KMS-11 (cell line): ENCODE results near the gene RAD51B.

Source experiments
- H2AFZ ChIP-seq: fragments of 200-600 bp; sonication (generic); 2 replicates; pipeline ENCODE4 v1.6.1; 2016; ENCODE audit warnings: antibody characterized with exemption, mixed run types, low read depth
- H3K27ac ChIP-seq: fragments of 200-600 bp; sonication (generic); 2 replicates; pipeline ENCODE4 v1.6.1; 2016; ENCODE audit warnings: mild to moderate bottlenecking, mixed run types
- H3K27me3 ChIP-seq: fragments of 200-600 bp; sonication (generic); 2 replicates; pipeline ENCODE4 v1.6.1; 2017; ENCODE audit warnings: mild to moderate bottlenecking, low read depth, mixed run types, moderate library complexity; ENCODE audit not compliant: insufficient read depth
- H3K36me3 ChIP-seq: fragments of 200-600 bp; sonication (generic); 2 replicates; pipeline ENCODE4 v1.6.1; 2017; ENCODE audit warnings: mild to moderate bottlenecking, mixed run types; ENCODE audit not compliant: insufficient read depth
- H3K4me1 ChIP-seq: fragments of 200-600 bp; sonication (generic); 2 replicates; pipeline ENCODE4 v1.6.1; 2016; ENCODE audit warnings: mild to moderate bottlenecking, low read depth, mixed run types; ENCODE audit not compliant: poor library complexity, severe bottlenecking
- H3K4me2 ChIP-seq: fragments of 200-600 bp; sonication (generic); 2 replicates; pipeline ENCODE4 v1.7.0; 2016; ENCODE audit warnings: mild to moderate bottlenecking, mixed run types
- H3K4me3 ChIP-seq: fragments of 200-600 bp; sonication (generic); IDR thresholded peaks from 2 replicates; pipeline ENCODE4 v1.6.1; 2017; ENCODE audit warnings: low read depth, low read length, mixed read lengths; ENCODE audit not compliant: insufficient read depth
- H3K79me2 ChIP-seq: fragments of 200-600 bp; sonication (generic); 2 replicates; pipeline ENCODE4 v1.6.1; 2016; ENCODE audit warnings: low read depth, mixed run types; ENCODE audit not compliant: insufficient read depth
- H3K9ac ChIP-seq: fragments of 200-600 bp; sonication (generic); 2 replicates; pipeline ENCODE4 v1.6.1; 2016; ENCODE audit warnings: mild to moderate bottlenecking, mixed run types
- H4K20me1 ChIP-seq: fragments of 200-600 bp; sonication (generic); 2 replicates; pipeline ENCODE4 v1.6.1; 2016; ENCODE audit warnings: mild to moderate bottlenecking, mixed run types; ENCODE audit not compliant: insufficient read depth
- TF ChIP-seq, protein P1 (sequence below): fragments of 200-600 bp; sonication (generic); conservative IDR thresholded peaks from 2 replicates; pipeline ENCODE4 v1.6.1; 2017; ENCODE audit warnings: low read depth, mild to moderate bottlenecking, antibody characterized with exemption, low read length, moderate library complexity, mixed read lengths

Gene RAD51B

DNA sequence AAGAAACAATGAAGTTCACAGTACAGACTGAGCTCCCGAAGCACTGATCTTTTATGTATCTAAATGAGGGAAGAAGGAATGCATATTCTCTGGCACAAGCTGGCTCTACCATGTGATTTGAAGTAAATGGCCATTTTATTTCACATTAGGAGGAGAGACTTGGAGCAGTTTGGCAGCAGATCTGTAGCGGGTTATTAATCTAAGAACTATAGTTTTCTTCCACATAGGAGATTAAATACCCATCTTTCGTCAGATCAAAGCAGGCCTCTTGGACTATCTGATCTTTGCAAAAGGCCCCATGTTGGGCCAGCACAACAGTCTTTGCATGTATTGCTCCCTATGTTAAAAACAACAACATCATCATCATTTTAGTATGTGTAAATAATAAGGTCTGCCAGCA, 495.5 kb downstream of the RAD51B start:
- H3K27ac ChIP-seq = no peak overlapping the region
- TF ChIP-seq, protein P1, sequence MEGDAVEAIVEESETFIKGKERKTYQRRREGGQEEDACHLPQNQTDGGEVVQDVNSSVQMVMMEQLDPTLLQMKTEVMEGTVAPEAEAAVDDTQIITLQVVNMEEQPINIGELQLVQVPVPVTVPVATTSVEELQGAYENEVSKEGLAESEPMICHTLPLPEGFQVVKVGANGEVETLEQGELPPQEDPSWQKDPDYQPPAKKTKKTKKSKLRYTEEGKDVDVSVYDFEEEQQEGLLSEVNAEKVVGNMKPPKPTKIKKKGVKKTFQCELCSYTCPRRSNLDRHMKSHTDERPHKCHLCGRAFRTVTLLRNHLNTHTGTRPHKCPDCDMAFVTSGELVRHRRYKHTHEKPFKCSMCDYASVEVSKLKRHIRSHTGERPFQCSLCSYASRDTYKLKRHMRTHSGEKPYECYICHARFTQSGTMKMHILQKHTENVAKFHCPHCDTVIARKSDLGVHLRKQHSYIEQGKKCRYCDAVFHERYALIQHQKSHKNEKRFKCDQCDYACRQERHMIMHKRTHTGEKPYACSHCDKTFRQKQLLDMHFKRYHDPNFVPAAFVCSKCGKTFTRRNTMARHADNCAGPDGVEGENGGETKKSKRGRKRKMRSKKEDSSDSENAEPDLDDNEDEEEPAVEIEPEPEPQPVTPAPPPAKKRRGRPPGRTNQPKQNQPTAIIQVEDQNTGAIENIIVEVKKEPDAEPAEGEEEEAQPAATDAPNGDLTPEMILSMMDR = no peak

DNA sequence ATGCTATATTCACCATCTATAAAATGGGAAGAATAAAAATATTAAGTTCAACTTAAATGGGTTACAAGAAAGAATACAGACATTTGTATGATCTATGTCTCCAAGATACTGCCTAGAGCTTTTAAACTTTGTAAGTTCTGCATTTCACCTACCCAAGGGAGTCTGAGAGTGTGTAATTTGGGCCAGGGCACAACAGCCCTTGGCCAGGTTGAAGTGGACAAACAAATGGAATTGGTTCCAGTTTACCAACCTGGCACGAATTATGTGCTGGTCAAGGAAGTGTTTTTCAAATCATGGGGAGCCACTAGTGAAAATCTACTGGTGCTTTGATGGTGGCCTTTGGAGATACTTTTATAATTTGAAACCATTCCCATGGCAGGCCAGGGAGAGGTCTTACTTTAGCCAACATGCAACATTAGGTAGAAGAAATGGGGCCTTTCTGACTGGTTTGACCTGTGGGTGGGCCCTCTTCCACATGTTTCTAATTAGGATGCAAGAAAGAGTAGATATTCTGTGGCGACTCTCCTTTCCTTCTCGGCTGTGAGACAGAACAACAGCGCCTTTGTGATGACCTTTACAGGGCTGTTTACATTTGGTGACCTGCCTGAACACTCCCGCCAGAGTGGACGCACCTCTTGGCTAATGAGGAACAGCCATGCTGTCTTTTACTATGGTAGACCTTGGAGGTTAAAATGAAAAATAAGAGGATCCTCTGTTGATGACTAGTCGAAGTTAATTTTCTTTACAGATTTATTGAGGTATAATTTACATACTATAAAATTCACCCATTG, 496.7 kb downstream of the RAD51B start:
- no peaks in the 10 kb centered on the region for H4K20me1 ChIP-seq
- no peaks in the 10 kb centered on the region for H3K27me3 ChIP-seq
- TF ChIP-seq, protein P1 = no peak

More for the DNA sequence above, 495.5 kb downstream of the RAD51B start:
- Histone ChIP-seq H3K4me1 (peaks cover 46% of the 10 kb centered on the region), H3K27me3 (no peaks in the 10 kb centered on the region), H2AFZ (no peak overlapping the region), H3K36me3 (no peaks in the 10 kb centered on the region), H3K4me2 (no peak overlapping the region), H3K4me3 (no peak overlapping the region), H3K9ac (no peak overlapping the region), H3K79me2 (no peaks in the 10 kb centered on the region), H4K20me1 (no peaks in the 10 kb centered on the region)

DNA sequence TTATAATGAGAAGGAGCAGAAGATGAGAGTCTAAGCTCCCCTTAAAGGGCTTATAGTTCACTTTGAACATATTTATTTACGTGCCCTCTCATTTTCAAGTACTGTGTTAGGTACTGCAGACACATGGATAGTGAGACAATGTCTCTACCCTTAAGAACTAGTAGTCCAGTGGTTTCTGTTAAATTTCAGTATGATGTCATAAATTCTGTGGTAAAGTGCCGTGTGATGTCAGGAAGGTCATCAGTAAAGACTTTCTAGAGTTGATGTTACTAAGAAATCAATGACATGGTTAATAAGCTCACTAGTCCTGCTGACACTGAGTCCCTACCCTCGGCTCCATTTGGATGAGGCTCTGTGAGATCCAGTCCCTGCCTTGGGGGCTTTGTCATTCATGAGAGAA, 497.7 kb downstream of the RAD51B start:
- no peaks in the 10 kb centered on the region for H3K79me2 ChIP-seq
- H4K20me1 ChIP-seq = no peaks in the 10 kb centered on the region
- H2AFZ ChIP-seq = no peak overlapping the region
- no peak overlapping the region for H3K9ac ChIP-seq
- H3K27ac ChIP-seq = no peak overlapping the region
- H3K27me3 ChIP-seq = no peaks in the 10 kb centered on the region
- H3K36me3 ChIP-seq = no peaks in the 10 kb centered on the region
- TF ChIP-seq, protein P1 = no peak
- H3K4me3 ChIP-seq = no peak overlapping the region
- peaks cover 41% of the 10 kb centered on the region for H3K4me1 ChIP-seq
- no peak overlapping the region for H3K4me2 ChIP-seq

More for the DNA sequence above, 496.7 kb downstream of the RAD51B start:
- H3K79me2 ChIP-seq = no peaks in the 10 kb centered on the region
- no peak overlapping the region for H2AFZ ChIP-seq
- no peak overlapping the region for H3K27ac ChIP-seq
- H3K4me2 ChIP-seq = no peak overlapping the region
- H3K9ac ChIP-seq = no peak overlapping the region
- peaks cover 46% of the 10 kb centered on the region for H3K4me1 ChIP-seq
- H3K4me3 ChIP-seq = no peak overlapping the region
- no peaks in the 10 kb centered on the region for H3K36me3 ChIP-seq

DNA sequence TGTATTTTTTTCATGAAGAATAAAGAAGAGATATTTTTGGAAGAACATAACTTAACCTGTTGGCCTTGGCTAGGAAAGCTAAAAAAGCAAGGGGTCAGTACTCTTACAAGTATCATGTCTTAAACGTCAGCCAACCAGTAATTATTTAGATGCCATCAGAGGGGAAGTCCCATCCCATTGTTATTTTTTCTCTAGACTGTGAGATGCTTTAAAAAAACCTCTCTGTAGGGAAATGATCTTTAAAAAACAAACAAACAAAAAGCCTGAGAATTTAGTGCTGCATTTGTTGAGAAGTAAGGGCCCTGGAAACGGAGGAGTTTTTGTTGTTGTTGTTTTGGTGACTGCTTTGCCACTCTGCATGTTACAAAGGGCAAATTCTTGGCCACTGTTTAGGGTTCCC, 499.2 kb downstream of the RAD51B start:
- no peak overlapping the region for H3K4me3 ChIP-seq
- H3K4me1 ChIP-seq = peaks cover 25% of the 10 kb centered on the region
- no peaks in the 10 kb centered on the region for H3K27me3 ChIP-seq
- H3K27ac ChIP-seq = no peak overlapping the region
- no peaks in the 10 kb centered on the region for H4K20me1 ChIP-seq
- H2AFZ ChIP-seq = no peak overlapping the region
- H3K9ac ChIP-seq = no peak overlapping the region
- H3K79me2 ChIP-seq = no peaks in the 10 kb centered on the region
- no peak overlapping the region for H3K4me2 ChIP-seq
- TF ChIP-seq, protein P1 = no peak
- H3K36me3 ChIP-seq = no peaks in the 10 kb centered on the region
